Neural progenitor cell (in vitro differentiated cells): Measurements from ENCODE around the gene CYP27B1. TPM values are rescaled to one million over a fixed set of nuclear protein-coding genes. Genes with fewer than 3 reads are reported as not detected.

ENCODE experiments used
- DNase-seq: peaks from one replicate; pipeline ENCODE4 v3.0.0-alpha.2; 2016; ENCODE audit warnings: low spot score
- H2AFZ ChIP-seq: fragments of 200-600 bp; sonication (generic); replicated peaks from 2 replicates; pipeline ENCODE4 v1.6.1; 2016; ENCODE audit warnings: antibody characterized with exemption
- H3F3A ChIP-seq: fragments of 200-600 bp; sonication (generic); 2 replicates; pipeline ENCODE4 v1.6.1; 2016; ENCODE audit warnings: antibody characterized with exemption, low read depth
- H3K27ac ChIP-seq: fragments of 200-600 bp; sonication (generic); 2 replicates; pipeline ENCODE4 v1.5.1; 2016; ENCODE audit warnings: mild to moderate bottlenecking
- H3K27me3 ChIP-seq: fragments of 200-600 bp; sonication (generic); 2 replicates; pipeline ENCODE4 v1.6.1; 2016; ENCODE audit warnings: mild to moderate bottlenecking, moderate library complexity
- H3K36me3 ChIP-seq: fragments of 200-600 bp; sonication (generic); 2 replicates; pipeline ENCODE4 v1.5.1; 2016
- H3K4me1 ChIP-seq: fragments of 200-600 bp; sonication (generic); 2 replicates; pipeline ENCODE4 v1.6.1; 2016; ENCODE audit warnings: mixed run types
- H3K4me2 ChIP-seq: fragments of 200-600 bp; sonication (generic); 2 replicates; pipeline ENCODE4 v1.6.1; 2016
- H3K4me3 ChIP-seq: fragments of 200-600 bp; sonication (generic); 2 replicates; pipeline ENCODE4 v1.5.1; 2016
- H3K79me2 ChIP-seq: fragments of 200-600 bp; sonication (generic); 2 replicates; pipeline ENCODE4 v1.6.1; 2016; ENCODE audit warnings: low read depth
- H3K9ac ChIP-seq: fragments of 200-600 bp; sonication (generic); 2 replicates; pipeline ENCODE4 v1.6.1; 2016
- H3K9me3 ChIP-seq: fragments of 200-600 bp; sonication (generic); 2 replicates; pipeline ENCODE4 v1.5.1; 2016; ENCODE audit warnings: low read depth
- H4K20me1 ChIP-seq: fragments of 200-600 bp; sonication (generic); 2 replicates; pipeline ENCODE4 v1.6.1; 2016; ENCODE audit warnings: low read depth
- H3K27ac Mint-ChIP-seq: 3 replicates; pipeline ENCODE4 v1.8.0; 2021; ENCODE audit warnings: mixed read lengths
- H3K27me3 Mint-ChIP-seq: 2 replicates; pipeline ENCODE4 v1.8.0; 2022; ENCODE audit warnings: low read depth, mild to moderate bottlenecking, inconsistent platforms, moderate library complexity, mixed read lengths; ENCODE audit not compliant: insufficient read depth
- H3K36me3 Mint-ChIP-seq: 3 replicates; pipeline ENCODE4 v1.8.0; 2021; ENCODE audit warnings: mixed read lengths
- H3K4me1 Mint-ChIP-seq: 3 replicates; pipeline ENCODE4 v1.8.0; 2021; ENCODE audit warnings: mixed read lengths
- H3K4me3 Mint-ChIP-seq: 3 replicates; pipeline ENCODE4 v1.8.0; 2021; ENCODE audit warnings: mild to moderate bottlenecking, moderate library complexity, mixed read lengths
- H3K9me3 Mint-ChIP-seq: 3 replicates; pipeline ENCODE4 v1.8.0; 2020; ENCODE audit warnings: mixed read lengths
- EZH2 ChIP-seq: fragments of 200-600 bp; sonication (generic); IDR thresholded peaks from 2 replicates; pipeline ENCODE4 v1.6.1; 2017; ENCODE audit warnings: antibody characterized with exemption, mild to moderate bottlenecking, moderate library complexity
- EZH2phosphoT487 ChIP-seq: fragments of 200-600 bp; sonication (generic); IDR thresholded peaks from 2 replicates; pipeline ENCODE4 v1.6.1; 2017; ENCODE audit warnings: antibody characterized with exemption
- total RNA-seq: library from RNA; depleted of rRNA; stranded (reverse); fragments of >200 nt; gene quantifications from 2 replicates; pipeline ENCODE4 v1.2.3, GENCODE V29; 2015; ENCODE audit warnings: low replicate concordance
- TF ChIP-seq, protein P1 (sequence below): fragments of 200-600 bp; sonication (generic); IDR thresholded peaks from 2 replicates; pipeline ENCODE4 v1.5.1; 2017; ENCODE audit warnings: antibody characterized with exemption, mild to moderate bottlenecking

The CYP27B1 gene
- total RNA-seq, 1 donor from 2014 or later: 0.17 TPM

DNA sequence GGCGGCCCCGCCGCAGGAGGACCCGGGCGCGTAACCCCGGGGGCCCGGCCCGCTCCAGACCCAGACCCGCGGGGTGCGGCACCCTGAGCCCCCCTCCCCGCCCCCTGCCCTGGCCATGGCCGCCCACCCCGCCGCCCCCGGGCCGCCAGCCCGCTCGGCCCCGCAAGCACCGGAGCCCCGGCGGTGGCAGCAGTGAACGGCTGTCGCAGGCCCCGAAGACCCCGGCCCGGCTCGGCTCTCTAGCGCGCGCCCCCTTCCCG is 11.8 kb downstream of the CYP27B1 start:
- peaks cover 29% of the 10 kb centered on the region for H3K27me3 ChIP-seq
- no peak overlapping the region for H3K27ac Mint-ChIP-seq
- no peak overlapping the region for H3K9ac ChIP-seq
- H3K4me1 Mint-ChIP-seq: peaks cover 50% of the 10 kb centered on the region
- H3K36me3 ChIP-seq: no peaks in the 10 kb centered on the region
- H3K27me3 Mint-ChIP-seq: peaks cover 40% of the 10 kb centered on the region
- no peak overlapping the region for H3K4me3 Mint-ChIP-seq
- H3K27ac ChIP-seq: no peak overlapping the region
- H4K20me1 ChIP-seq: peaks cover 43% of the 10 kb centered on the region
- peak overlapping the region; percentile 95 for H3K4me2 ChIP-seq
- H2AFZ ChIP-seq: no peak overlapping the region
- peaks cover 21% of the 10 kb centered on the region for H3K79me2 ChIP-seq
- H3K9me3 ChIP-seq: no peaks in the 10 kb centered on the region
- DNase-seq: no peak
- peaks cover 31% of the 10 kb centered on the region for H3K4me1 ChIP-seq
- peaks cover 36% of the 10 kb centered on the region for H3F3A ChIP-seq
- TF ChIP-seq EZH2: no peak
- TF ChIP-seq EZH2phosphoT487: no peak
- TF ChIP-seq, protein P1, sequence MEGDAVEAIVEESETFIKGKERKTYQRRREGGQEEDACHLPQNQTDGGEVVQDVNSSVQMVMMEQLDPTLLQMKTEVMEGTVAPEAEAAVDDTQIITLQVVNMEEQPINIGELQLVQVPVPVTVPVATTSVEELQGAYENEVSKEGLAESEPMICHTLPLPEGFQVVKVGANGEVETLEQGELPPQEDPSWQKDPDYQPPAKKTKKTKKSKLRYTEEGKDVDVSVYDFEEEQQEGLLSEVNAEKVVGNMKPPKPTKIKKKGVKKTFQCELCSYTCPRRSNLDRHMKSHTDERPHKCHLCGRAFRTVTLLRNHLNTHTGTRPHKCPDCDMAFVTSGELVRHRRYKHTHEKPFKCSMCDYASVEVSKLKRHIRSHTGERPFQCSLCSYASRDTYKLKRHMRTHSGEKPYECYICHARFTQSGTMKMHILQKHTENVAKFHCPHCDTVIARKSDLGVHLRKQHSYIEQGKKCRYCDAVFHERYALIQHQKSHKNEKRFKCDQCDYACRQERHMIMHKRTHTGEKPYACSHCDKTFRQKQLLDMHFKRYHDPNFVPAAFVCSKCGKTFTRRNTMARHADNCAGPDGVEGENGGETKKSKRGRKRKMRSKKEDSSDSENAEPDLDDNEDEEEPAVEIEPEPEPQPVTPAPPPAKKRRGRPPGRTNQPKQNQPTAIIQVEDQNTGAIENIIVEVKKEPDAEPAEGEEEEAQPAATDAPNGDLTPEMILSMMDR: no peak
- peak overlapping the region; percentile 66 for H3K4me3 ChIP-seq
- H3K36me3 Mint-ChIP-seq: peaks cover 24% of the 10 kb centered on the region
- H3K9me3 Mint-ChIP-seq: peaks cover 3% of the 10 kb centered on the region

DNA sequence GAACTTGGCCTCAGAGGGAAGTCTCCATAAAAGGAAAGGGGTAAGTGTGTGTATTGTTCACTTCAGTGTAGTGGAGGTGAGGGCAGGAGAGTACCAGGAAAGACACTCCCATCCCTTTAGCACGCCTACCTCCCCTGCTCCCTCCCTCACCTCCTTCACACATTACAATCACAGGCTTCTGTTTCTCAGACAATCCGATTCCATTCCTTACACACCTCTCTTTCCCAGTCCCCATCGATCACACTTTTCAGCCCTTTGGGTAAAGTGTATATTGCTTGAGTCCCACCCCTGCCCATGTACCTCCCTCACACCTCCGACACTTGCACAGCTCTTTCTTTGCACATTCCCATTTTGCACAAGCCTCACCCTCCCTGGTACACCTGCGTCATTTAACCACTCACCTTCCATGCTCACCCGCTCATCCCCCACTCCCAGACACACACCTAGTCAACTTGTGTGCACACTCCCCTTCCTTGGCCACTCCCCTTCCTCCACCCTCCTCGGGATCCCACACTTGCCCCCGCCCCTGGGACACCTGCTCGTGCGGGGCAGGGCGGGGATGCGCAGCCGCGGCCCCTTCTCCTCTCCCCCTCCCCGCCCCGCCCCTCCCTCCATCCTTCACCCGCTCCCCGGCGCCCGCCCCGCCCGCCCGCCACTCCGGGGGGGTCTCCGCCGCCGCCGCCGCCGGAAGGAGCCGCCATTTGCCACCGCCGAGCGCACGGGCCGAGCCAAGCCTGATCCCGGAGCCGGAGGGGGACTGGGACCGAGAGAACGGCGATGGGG is 12.3 kb downstream of the CYP27B1 start, which contains the start of gene MARCHF9:
Gene MARCHF9 (plus strand): TSS at position 693 of the 783 bp plus-strand sequence. CDS start 426 bp downstream, outside the sequence.
- H3K27me3 ChIP-seq: peaks cover 29% of the 10 kb centered on the region
- TF ChIP-seq EZH2phosphoT487: no peak
- TF ChIP-seq, protein P1: no peak
- no peak for TF ChIP-seq EZH2
- peaks cover 37% of the 10 kb centered on the region for H3F3A ChIP-seq
- DNase-seq: peak; percentile 82
- peaks cover 26% of the 10 kb centered on the region for H3K79me2 ChIP-seq
- H4K20me1 ChIP-seq: peaks cover 38% of the 10 kb centered on the region
- H3K36me3 ChIP-seq: no peaks in the 10 kb centered on the region
- no peaks in the 10 kb centered on the region for H3K9me3 ChIP-seq
- peak within 1 kb of the TSS; percentile 97 for H3K4me3 Mint-ChIP-seq
- H3K4me1 Mint-ChIP-seq: peaks cover 50% of the 10 kb centered on the region
- peak within 1 kb of the TSS; percentile 95 for H3K4me2 ChIP-seq
- no peak within 1 kb of the TSS for H2AFZ ChIP-seq
- H3K9ac ChIP-seq: no peak within 1 kb of the TSS
- peaks cover 25% of the 10 kb centered on the region for H3K36me3 Mint-ChIP-seq
- no peak within 1 kb of the TSS for H3K27ac ChIP-seq
- peaks cover 31% of the 10 kb centered on the region for H3K4me1 ChIP-seq
- peak within 1 kb of the TSS; percentile 66 for H3K4me3 ChIP-seq
- H3K9me3 Mint-ChIP-seq: peaks cover 3% of the 10 kb centered on the region
- peak within 1 kb of the TSS; percentile 74 for H3K27ac Mint-ChIP-seq
- H3K27me3 Mint-ChIP-seq: peaks cover 36% of the 10 kb centered on the region

DNA sequence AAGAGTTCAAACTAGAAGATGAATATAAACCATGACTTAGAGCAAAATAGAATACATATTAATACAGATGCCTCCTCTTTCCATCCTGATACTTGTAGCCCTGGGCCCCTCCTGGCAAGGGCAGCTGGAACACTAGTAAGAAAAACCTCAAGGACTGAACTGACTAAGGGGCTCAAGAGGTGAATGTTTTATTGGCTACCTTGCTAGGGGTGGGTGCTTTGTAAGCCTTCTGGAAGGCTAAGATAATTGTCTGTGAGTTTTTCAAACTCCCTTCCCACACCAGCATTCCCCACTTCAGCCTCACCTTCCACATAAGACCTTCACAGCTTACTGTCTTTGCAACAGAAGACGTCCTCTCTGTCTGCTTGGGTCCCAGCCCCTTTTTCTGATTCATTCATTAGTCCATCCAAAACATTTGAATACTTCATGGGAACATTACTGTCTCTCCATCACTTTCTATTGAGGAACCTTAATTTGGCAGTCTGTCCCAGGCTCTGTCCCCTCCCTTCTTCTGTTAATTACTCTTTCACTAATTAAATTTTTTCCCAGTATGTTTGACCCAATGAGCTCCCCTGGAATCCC is 13.0 kb downstream of the CYP27B1 start:
- Histone ChIP-seq H3K27ac (no peak overlapping the region), H3F3A (peaks cover 41% of the 10 kb centered on the region), H3K4me2 (peak overlapping the region; percentile 95), H3K4me3 (peak overlapping the region; percentile 66), H3K9ac (no peak overlapping the region), H3K27me3 (peaks cover 29% of the 10 kb centered on the region), H2AFZ (no peak overlapping the region), H3K9me3 (no peaks in the 10 kb centered on the region), H3K79me2 (peaks cover 33% of the 10 kb centered on the region), H3K4me1 (peaks cover 31% of the 10 kb centered on the region), H3K36me3 (no peaks in the 10 kb centered on the region), H4K20me1 (peaks cover 30% of the 10 kb centered on the region)
- no peak for DNase-seq
- Mint-ChIP-seq H3K4me3 (peak overlapping the region; percentile 97), H3K27ac (no peak overlapping the region), H3K9me3 (peaks cover 3% of the 10 kb centered on the region), H3K27me3 (peaks cover 36% of the 10 kb centered on the region), H3K36me3 (peaks cover 31% of the 10 kb centered on the region), H3K4me1 (peaks cover 50% of the 10 kb centered on the region)
- TF ChIP-seq, protein P1: no peak
- TF ChIP-seq EZH2phosphoT487: no peak
- no peak for TF ChIP-seq EZH2
